Measurements from ENCODE around the gene CNGA2.

- no peak for TF ChIP-seq CTCF (IDR thresholded peaks at IDR 0.05)
- TF ChIP-seq POLR2A (IDR thresholded peaks at IDR 0.05): no peak
Measured at GRCh38 chrX:151759041-151759708, 24.6 kb downstream of the CNGA2 start.
